ENCODE results near the gene SREBF2. TPM values are rescaled to one million over a fixed set of nuclear protein-coding genes. Genes with fewer than 3 reads are reported as not detected.
A peak's percentile ranks its signal among the peaks of the same experiment; 100 is the strongest.

Gene SREBF2
- total RNA-seq, 1 experiment from 2014 or later = 150 TPM

DNA sequence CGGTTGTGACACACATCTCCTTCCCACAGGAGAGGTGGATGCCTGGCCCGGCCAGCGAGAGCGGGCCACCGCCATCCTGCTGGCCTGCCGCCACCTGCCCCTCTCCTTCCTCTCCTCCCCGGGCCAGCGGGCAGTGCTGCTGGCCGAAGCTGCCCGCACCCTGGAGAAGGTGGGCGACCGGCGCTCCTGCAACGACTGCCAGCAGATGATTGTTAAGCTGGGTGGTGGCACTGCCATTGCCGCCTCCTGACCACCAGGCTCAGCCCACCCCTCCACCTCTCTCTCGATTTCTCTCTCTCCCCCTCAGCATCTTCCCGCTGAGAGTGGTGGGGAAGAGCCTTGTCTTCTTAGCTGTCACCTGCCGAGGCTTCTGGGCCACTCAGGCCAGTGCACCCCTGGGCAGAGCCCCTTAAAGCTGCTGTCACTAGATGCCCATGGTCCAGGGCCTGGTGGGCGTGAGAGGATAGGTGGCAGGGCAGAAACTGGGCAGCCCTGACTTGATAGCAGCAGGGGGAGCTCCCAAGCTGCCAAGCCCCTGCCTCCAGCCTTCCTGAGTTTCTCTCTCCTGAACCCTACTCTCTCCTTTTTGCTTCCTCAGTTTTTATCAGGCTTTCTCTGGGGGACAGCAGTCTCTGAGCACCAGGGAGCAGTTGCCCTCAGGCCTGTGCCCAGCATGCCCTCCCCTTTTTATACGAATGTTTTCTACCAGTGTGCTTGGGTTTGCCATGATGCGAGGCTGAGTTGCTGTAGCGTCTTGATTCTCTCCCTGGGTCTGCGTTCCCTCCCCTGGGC, 72.7 kb downstream of the SREBF2 start:
- no peaks in the 10 kb centered on the region; the same call in 1 of the 2 replicates for H3K36me3 ChIP-seq (ENCODE audit: control insufficient read depth, insufficient read depth, low read length)
- H3K9me3 ChIP-seq = no peaks in the 10 kb centered on the region
- ChIA-PET POLR2A (no interaction called here), CTCF (no interaction called here)
- H3K4me1 Mint-ChIP-seq (ENCODE audit: low read depth, unreplicated experiment) = no peaks in the 10 kb centered on the region
- H3K27me3 Mint-ChIP-seq (ENCODE audit: insufficient read depth, unreplicated experiment) = no peaks in the 10 kb centered on the region
- H3K4me3 ChIP-seq (ENCODE audit: low read depth, low read length) = no peak overlapping the region
- H3K4me1 ChIP-seq = no peaks in the 10 kb centered on the region
- intact Hi-C loops (cut with micrococcal nuclease; ENCODE audit: unreplicated experiment) = no loop called here
- no peak for DNase-seq
- no peaks in the 10 kb centered on the region for H3K27me3 ChIP-seq (replicated peaks; ENCODE audit: control insufficient read depth, insufficient read depth, low read length)
- no TSS peak for BruUV-seq (replicated peaks)
- no peak overlapping the region for H3K27ac Mint-ChIP-seq (ENCODE audit: unreplicated experiment)
- TF ChIP-seq, protein P1, sequence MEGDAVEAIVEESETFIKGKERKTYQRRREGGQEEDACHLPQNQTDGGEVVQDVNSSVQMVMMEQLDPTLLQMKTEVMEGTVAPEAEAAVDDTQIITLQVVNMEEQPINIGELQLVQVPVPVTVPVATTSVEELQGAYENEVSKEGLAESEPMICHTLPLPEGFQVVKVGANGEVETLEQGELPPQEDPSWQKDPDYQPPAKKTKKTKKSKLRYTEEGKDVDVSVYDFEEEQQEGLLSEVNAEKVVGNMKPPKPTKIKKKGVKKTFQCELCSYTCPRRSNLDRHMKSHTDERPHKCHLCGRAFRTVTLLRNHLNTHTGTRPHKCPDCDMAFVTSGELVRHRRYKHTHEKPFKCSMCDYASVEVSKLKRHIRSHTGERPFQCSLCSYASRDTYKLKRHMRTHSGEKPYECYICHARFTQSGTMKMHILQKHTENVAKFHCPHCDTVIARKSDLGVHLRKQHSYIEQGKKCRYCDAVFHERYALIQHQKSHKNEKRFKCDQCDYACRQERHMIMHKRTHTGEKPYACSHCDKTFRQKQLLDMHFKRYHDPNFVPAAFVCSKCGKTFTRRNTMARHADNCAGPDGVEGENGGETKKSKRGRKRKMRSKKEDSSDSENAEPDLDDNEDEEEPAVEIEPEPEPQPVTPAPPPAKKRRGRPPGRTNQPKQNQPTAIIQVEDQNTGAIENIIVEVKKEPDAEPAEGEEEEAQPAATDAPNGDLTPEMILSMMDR (IDR thresholded peaks at IDR 0.05; ENCODE audit: insufficient read depth in 1 of 2, low read depth in 1 of 2, low read length in 1 of 2, severe bottlenecking in 1 of 2, unreplicated experiment in 1 of 2) = no peak
- H3K4me3 Mint-ChIP-seq (ENCODE audit: unreplicated experiment) = no peak overlapping the region
- H3K36me3 Mint-ChIP-seq (ENCODE audit: insufficient read depth, unreplicated experiment) = peaks cover 80% of the 10 kb centered on the region
- H3K9me3 Mint-ChIP-seq (ENCODE audit: unreplicated experiment) = no peaks in the 10 kb centered on the region

DNA sequence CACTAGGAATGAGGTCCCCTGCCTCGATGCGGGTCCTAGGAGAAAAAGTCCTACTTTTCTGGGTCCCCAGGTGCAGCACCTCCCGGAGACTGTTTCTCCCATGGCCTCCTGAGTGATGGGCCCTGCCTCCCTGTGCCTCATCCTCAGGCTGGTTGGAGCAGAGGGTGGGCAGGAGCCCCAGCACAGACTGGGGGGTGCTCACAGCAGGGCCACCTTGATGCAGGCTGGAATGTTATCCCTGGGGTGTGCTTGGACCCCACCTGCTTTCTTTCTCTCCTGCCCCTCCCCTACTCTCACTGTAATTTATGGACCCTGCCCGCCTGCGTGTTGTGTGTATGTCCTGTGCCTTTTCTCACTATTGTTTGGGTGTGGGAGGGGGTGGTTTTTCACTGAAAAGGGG, 73.9 kb downstream of the SREBF2 start:
- TF ChIP-seq, protein P1 (IDR thresholded peaks at IDR 0.05; ENCODE audit: insufficient read depth in 1 of 2, low read depth in 1 of 2, low read length in 1 of 2, severe bottlenecking in 1 of 2, unreplicated experiment in 1 of 2) = no peak
- H3K27me3 Mint-ChIP-seq (ENCODE audit: insufficient read depth, unreplicated experiment) = peaks cover 5% of the 10 kb centered on the region
- H3K4me3 Mint-ChIP-seq (ENCODE audit: unreplicated experiment) = no peak overlapping the region
- Histone ChIP-seq H3K9me3 (no peaks in the 10 kb centered on the region), H3K4me3 (ENCODE audit: low read depth, low read length) (no peak overlapping the region), H3K27me3 (replicated peaks; ENCODE audit: control insufficient read depth, insufficient read depth, low read length) (no peaks in the 10 kb centered on the region; the same call in 1 of the 2 replicates), H3K36me3 (ENCODE audit: control insufficient read depth, insufficient read depth, low read length) (no peaks in the 10 kb centered on the region; the same call in 1 of the 2 replicates), H3K4me1 (no peaks in the 10 kb centered on the region)
- H3K36me3 Mint-ChIP-seq (ENCODE audit: insufficient read depth, unreplicated experiment) = peaks cover 79% of the 10 kb centered on the region
- intact Hi-C loops (cut with micrococcal nuclease; ENCODE audit: unreplicated experiment) = no loop called here
- BruUV-seq (replicated peaks) = TSS peak; percentile 58
- H3K4me1 Mint-ChIP-seq (ENCODE audit: low read depth, unreplicated experiment) = peaks cover 7% of the 10 kb centered on the region
- POLR2A ChIA-PET = no interaction called here
- no peaks in the 10 kb centered on the region for H3K9me3 Mint-ChIP-seq (ENCODE audit: unreplicated experiment)
- no peak overlapping the region for H3K27ac Mint-ChIP-seq (ENCODE audit: unreplicated experiment)
- CTCF ChIA-PET = no interaction called here
- no peak for DNase-seq

DNA sequence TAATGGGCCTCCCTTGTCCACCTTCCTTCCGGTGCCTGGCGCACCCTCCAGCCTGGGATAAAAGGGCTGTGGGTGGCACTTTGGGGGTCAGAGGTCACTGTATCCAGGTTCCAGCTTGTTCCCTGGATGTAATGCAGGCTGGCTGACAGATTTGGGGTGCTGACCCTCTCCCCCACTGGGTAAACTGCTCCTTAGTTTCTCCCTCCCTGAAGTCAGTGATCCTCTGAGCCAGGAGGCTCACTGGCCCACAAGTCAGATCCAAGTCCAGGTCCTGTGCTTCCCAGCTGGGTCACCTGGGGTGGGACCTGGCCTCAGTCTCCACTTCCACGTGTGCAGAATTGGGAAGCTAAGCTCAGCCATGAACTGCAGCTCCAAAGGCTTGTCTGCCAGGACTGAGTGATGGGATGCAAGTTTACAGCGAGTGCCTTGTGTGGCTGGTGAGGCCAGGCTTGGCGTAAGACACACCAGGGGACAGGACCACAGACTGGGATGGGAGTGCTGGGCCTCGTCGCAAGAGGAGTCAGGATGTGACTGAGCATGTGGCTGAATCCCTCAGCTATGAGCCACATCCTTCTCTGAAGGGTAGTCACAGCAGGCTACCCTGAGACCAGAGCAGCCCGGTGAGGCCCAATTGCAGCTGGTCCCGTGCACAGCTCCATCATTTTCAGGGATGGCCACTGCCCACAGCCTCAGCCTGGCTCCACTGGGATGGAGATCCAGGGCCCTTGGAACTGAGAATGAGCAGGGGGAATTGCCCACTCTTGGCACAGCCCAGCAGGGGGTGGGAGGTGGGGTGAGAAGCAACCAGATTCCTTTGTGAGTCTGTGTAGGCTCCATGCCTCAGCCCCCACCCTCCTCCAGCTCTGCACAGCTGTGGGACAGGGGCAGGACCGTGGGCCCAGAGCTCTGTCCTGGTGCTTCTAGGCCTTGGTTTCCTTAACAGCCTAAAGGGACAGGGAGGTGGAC, 74.8 kb downstream of the SREBF2 start:
- peaks cover 7% of the 10 kb centered on the region for H3K4me1 Mint-ChIP-seq (ENCODE audit: low read depth, unreplicated experiment)

More for the DNA sequence above, 74.8 kb downstream of the SREBF2 start:
- intact Hi-C loops (cut with micrococcal nuclease; ENCODE audit: unreplicated experiment) = no loop called here
- H3K27me3 Mint-ChIP-seq (ENCODE audit: insufficient read depth, unreplicated experiment) = peaks cover 9% of the 10 kb centered on the region
- DNase-seq = no peak
- Histone ChIP-seq H3K9me3 (no peaks in the 10 kb centered on the region), H3K36me3 (ENCODE audit: control insufficient read depth, insufficient read depth, low read length) (no peaks in the 10 kb centered on the region; the same call in 1 of the 2 replicates), H3K4me3 (ENCODE audit: low read depth, low read length) (no peak overlapping the region), H3K27me3 (replicated peaks; ENCODE audit: control insufficient read depth, insufficient read depth, low read length) (no peaks in the 10 kb centered on the region; the same call in 1 of the 2 replicates), H3K4me1 (no peaks in the 10 kb centered on the region)
- POLR2A ChIA-PET = interaction anchor here (1.5 kb wide), 1 partner anchor 18 kb away, joined by 3 read pairs; no protein-coding TSS in a partner anchor
- TF ChIP-seq, protein P1 (IDR thresholded peaks at IDR 0.05; ENCODE audit: insufficient read depth in 1 of 2, low read depth in 1 of 2, low read length in 1 of 2, severe bottlenecking in 1 of 2, unreplicated experiment in 1 of 2) = no peak
- no peaks in the 10 kb centered on the region for H3K9me3 Mint-ChIP-seq (ENCODE audit: unreplicated experiment)
- peaks cover 75% of the 10 kb centered on the region for H3K36me3 Mint-ChIP-seq (ENCODE audit: insufficient read depth, unreplicated experiment)
- no TSS peak for BruUV-seq (replicated peaks)
- H3K27ac Mint-ChIP-seq (ENCODE audit: unreplicated experiment) = peak overlapping the region; percentile 25
- CTCF ChIA-PET = interaction anchor here (0.6 to 1.3 kb wide), 2 partner anchors 18 to 42 kb away, joined by 6 to 7 read pairs; no protein-coding TSS in a partner anchor
- no peak overlapping the region for H3K4me3 Mint-ChIP-seq (ENCODE audit: unreplicated experiment)

Data from Caco-2 (cell line).